Stimulated activated CD8-positive, alpha-beta memory T cell treated with anti-CD3 and anti-CD28 coated beads, Interleukin-4, amount 100 ng/mL, for 48 hours (primary cell): ENCODE results near the gene COL12A1.

Experiments used
- DNase-seq: peaks from one replicate; pipeline ENCODE4 v3.0.0-alpha.2; 2020

Gene COL12A1

DNA sequence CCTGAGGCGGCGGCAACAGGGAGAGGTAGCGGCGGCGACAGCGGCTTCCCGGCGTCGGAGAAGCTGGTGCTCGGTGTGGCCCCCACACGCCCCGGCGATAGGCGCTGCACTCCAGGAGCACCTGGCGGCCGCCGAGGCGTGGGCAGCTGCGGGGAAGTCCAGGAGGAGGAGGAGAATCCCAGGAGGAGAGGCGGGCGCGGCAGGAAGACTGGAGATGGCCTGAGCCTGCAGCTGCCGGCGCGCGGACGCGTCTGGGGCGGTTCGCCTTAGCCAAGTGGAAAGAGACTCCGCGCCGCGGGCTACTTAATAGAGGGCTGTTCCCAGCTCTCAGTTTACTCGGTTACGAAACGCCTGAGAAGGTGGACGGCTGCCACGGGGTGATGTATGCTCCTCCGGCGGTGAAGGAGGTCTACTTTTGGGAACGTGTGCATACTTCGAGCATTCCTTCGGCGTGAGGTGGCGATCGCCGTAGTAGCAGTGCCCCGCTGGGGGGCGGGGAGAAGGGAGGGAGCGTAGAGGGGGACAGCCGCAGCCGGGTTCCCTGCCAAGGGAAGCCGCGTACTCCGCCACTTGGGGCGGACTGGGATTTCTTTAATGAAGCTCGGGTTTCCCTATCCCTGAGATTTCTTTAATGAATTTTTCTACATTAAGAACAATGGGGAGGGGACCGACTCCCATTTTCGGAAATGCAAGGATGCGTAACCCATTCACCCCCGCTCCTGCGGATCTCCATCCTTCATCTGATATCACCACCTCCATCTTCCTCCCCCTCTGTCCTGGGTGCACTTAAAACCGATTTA lies at the start of gene COL12A1:
TSS of gene COL12A1 (minus strand) at position 278 of the 800 bp plus-strand sequence. CDS start 3,261 bp downstream, outside the sequence.
- peak; percentile 49 for DNase-seq

DNA sequence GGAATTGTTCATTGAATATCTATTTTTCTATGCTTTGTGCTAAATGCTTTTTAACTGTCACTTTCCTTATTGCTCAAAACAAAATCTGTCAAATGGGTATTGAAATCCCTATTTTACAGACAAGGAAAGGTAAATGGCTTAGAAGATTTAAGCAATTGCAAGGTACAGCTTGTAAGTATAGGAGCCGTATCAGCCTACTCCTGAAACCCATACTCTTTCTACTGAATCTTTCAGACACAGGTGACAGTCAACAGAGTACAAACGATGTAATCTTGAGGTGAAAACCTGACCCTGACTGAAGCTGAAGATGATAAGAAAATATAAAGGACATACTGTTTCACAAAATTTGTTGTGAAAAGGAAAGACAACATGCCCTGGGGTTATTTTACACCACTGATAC lies 44.7 kb upstream of the COL12A1 start:
- DNase-seq: no peak

DNA sequence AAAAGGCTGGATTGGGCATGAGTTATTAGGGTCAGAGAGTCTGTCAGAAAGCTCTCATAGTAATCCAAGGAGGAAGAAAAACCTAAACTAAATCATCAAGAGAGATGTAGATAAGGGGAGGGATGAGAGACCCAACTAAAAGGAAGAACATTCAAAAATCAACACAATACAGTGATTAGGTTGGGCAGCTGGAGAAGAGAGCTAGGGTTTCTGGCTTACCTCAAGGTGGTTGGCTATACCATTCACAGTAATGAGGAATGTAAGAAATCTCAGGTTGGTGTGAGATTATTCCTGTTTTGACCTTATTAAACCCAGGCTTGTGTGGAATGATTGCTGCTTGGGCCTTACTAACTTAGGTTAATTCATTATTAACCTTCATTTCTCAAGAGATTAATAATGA lies 44.0 kb upstream of the COL12A1 start:
- DNase-seq: no peak

- no peak for DNase-seq
These were observed 40.5 kb upstream of the COL12A1 start for GRCh38 chr6:75246386-75246785.

- no peak for DNase-seq
These were observed 38.3 kb upstream of the COL12A1 start for GRCh38 chr6:75244063-75244584.

DNA sequence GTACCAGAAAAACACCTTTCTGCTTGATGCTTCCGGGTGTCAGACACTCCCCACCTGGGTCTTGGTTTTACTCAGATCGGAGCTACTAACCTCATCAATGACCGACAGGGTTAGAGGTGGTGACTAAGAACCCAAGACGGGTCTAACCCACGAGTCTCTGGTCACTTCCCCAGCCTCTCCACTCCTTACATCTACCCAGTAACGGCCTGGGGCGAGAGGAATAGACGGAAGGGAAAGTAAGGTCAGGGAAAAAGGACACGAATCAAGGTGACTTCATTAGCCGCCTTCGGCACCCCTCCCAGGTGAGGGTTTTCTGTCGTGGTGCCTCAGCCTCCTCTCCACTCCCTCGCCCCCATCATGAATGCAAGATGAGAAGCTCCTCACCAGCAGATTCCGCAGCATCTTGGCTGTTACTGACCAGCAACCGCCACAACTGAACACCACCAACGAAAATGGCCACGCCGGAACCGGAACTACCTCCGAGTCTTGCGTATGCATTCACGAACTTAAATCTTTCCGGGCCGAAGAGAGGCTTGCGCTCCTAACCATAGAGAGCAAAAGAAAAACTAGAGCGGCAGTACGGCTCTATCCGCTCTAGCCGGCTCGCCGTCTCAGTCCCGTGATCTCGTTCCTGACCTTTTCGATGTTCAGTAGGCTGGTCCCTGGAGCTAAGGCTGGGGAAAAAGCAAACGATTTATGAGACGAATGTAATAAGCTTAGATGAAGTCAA lies 37.6 kb upstream of the COL12A1 start, which contains the start of gene COX7A2:
TSS of gene COX7A2 (minus strand) at position 469 of the 730 bp plus-strand sequence. CDS start at position 402, 67 bp downstream.
- DNase-seq: peak; percentile 87

- no peak for DNase-seq
These were observed 30.8 kb upstream of the COL12A1 start for GRCh38 chr6:75236630-75237029.

GRCh38 chr6:75235271-75235670 lies 29.4 kb upstream of the COL12A1 start:
- DNase-seq: no peak

GRCh38 chr6:75234126-75234865 lies 28.4 kb upstream of the COL12A1 start:
- DNase-seq: no peak

GRCh38 chr6:75233092-75233615 lies 27.3 kb upstream of the COL12A1 start:
- DNase-seq: no peak

DNA sequence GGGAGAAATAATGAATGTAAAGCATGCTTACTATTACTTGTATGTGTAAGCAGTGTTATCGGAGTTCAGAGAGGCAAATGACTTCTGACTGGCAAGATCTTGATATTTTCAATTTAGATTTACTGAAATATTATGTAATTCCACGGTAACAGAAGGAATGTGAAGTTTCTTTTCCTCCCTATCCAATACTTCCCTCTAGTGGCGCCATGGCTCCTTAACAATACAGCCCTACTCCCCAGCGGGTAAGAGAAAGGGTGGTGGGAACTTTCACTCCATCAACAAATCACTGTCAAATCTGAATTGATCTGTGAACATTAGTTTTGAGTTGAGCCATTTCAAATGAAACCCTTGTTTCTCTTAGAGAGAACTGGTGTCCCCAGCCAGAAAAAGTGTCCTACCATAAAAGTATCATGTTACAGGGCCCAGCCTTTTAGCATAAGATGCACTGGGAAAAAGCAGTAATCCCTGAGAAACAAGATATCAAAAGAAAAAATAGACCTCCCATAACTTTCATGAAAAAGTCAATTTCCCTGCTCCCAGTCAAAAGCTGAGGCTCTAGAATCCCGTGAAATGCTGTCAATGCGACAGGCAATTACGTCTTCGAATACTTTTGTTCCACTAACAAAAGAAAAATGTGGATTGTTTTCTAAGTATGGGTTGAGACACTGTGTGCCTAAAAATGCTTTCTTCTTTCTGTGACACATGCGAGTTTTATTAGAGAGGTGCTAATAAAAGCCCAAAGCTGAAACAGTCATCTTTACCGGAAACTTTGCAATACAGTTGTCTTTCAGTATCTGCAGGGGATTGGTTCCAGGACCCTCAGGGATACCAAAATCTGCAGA lies 24.9 kb upstream of the COL12A1 start:
- no peak for DNase-seq

DNA sequence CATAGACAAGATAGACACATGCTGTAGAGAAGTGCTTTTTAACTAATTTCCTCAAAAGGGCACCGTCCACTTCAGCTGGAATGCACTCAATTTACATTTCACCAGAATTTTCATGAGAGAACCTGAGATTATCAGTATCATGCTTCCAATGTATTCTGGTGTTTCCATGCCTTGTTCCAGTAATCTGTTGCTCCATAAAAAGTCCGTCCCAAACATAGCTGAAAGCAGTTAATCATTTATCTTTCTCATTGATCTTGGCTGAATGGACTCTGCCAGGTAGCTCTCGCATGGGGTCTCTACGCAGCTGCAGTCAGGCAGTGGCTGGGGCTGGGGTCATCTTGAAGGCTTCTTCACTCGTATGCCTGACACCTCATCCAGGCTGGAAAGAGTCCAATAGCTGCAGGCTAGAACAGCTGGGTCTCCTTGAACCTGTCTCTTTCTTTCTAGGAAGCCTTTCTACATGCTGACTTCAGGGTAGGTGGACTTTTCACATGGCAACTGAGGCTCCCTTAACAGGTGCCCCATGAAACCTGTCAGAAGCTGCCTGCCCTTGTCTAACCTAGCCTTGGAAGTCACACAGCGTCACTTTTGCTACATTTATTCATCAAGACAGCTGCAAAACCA lies 18.6 kb upstream of the COL12A1 start:
- no peak for DNase-seq

DNA sequence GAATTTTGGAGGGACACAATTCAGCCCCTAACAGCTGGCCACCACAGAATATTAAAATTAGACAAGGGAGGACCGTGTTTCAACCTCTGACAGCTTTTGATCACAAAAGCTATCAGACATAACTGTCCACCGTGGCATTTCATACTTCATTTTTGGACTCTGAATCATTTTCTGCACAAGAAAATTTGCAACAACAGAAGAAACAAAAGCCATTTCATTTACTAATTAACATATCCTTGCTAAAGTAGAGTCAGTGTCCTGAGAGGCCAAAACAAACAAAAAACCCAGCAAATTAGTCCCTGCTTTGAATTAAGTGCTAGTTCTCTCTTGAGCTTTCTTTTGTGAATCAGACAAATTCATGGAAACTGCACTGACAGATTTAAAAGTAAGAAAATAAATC lies 17.6 kb upstream of the COL12A1 start:
- DNase-seq: no peak

DNA sequence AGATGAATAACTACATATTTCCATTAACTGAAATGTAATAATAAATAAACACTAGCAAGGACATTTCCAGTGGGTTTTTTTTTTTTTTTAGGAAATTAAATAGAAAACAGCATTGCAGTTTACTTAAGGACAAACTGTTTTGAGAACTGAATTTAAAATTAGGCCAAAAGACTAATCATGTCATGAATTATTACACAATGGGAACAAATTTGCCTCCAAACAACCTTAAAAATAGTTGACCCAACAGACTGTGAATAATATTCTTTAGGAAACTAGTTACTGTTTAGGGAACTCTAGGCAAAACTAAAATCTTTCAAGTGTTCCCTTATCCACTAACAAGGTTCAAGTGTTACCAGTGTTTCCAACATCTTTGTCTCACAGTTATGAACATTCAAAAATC lies 16.4 kb upstream of the COL12A1 start:
- no peak for DNase-seq

- DNase-seq: no peak
These were observed 15.3 kb upstream of the COL12A1 start for GRCh38 chr6:75221116-75221515.

DNA sequence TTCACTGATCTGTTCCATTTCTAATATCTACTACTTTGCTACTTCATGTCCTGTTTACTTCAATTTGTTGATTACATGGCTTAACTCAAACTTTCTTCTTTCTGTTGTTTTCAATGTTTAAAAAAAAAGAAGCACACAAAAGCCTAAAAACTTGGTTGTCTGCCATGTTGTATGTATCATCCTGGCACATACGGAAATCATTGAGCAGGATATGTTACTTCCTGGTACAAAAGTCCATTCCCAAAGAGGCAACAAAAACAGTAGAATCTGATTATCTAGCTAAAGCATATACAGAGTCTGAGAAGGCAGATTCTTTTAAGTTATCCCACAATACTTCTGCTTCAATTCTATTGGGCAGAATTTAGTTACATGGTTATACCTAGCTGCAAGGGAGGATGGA lies 14.5 kb upstream of the COL12A1 start:
- DNase-seq: no peak

DNA sequence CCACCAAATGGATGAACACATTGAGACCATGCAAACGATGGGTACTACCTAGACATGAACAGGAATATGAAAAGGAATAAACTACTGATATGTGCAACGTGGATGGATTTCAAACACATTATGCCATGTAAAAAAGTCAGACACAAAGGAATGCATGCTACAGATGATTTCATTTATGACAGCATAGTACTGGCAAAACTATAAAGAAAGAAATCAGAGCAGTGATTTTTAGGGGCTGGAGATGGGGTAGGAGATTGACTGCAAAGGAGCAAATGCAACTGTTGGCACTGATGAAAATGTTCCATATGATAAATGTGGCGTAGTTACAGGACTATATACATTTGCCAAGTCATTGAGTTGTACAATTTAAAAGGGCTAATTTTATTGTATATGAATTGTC lies 13.4 kb upstream of the COL12A1 start:
- no peak for DNase-seq

DNA sequence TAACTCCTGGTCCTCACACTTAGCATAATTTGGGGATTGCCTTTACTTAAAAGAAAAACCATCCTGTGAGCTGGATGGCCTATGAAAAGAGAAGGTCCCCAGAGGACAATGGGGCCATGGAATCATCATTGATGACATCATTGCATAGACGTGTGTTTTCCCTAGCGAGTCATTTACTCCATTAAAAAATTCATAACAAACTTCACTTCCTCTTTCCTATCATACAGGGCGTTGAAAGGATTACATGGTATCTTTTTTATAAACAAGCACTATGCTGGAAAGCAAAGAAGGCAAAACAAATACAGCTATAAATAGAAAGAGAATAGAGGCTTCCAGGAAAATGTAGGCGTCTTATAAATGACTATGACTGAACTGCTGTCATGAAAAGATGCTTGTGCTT lies 11.3 kb upstream of the COL12A1 start:
- no peak for DNase-seq

DNA sequence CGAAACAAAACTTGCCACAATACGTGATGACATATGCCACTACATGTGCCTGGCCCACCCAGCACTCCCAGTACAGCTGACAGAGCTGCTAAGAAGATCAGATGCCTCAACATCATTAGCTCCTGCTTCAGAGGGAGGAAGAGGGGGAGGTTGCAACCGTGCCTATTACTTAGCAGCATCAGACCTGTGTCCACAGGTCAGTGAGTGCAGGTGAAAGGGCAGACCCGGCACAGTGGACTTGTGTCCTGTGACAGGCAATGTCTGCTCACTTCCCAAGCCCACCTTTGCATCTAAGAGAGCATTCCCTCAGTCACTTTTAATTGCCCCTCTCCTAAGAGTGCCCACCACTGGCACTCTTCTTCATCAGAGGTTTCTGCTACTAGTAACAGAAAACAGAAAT lies 9.4 kb upstream of the COL12A1 start:
- no peak for DNase-seq

DNA sequence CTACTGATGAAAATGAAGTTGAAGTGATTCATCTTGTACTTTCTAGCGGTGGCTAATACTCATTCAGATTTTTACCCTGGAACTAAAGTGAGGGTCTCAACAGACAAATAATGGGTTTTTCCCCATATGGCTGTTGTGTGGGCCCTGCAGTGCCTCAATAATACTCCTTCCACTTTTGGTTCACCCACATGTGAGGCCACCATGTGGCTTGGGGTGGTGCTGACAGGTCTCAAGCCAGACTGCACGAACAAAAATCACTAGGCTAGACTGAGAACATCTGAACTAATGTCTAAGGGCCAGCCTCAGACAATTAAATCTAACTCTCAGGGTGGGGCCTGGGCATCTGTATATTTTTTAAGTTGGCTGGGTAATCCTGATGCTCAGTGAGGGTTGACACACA lies 7.9 kb upstream of the COL12A1 start:
- no peak for DNase-seq

DNA sequence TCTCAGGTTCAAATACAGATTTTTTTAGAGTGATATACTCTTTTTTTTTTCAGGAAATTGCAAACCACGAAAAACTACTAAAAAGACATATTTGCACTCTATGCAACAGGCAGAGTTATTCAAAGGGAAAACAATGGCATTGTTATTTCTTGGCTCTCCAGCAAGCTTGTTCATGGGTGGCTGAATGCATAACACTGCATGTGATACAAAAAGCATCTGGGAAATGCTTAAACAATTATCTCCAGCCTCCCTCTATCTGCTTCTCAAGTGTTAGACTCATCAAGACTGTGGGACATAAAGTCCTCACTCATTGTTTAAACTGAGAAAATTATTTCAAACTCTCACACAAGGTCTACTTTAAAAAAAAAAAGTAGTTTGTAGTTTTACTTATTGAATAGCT lies 7.3 kb upstream of the COL12A1 start:
- no peak for DNase-seq
